ENCODE results near the gene MTCH1.
A peak's percentile ranks its signal among the peaks of the same experiment; 100 is the strongest.

The MTCH1 gene, protein sequence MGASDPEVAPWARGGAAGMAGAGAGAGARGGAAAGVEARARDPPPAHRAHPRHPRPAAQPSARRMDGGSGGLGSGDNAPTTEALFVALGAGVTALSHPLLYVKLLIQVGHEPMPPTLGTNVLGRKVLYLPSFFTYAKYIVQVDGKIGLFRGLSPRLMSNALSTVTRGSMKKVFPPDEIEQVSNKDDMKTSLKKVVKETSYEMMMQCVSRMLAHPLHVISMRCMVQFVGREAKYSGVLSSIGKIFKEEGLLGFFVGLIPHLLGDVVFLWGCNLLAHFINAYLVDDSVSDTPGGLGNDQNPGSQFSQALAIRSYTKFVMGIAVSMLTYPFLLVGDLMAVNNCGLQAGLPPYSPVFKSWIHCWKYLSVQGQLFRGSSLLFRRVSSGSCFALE

DNA sequence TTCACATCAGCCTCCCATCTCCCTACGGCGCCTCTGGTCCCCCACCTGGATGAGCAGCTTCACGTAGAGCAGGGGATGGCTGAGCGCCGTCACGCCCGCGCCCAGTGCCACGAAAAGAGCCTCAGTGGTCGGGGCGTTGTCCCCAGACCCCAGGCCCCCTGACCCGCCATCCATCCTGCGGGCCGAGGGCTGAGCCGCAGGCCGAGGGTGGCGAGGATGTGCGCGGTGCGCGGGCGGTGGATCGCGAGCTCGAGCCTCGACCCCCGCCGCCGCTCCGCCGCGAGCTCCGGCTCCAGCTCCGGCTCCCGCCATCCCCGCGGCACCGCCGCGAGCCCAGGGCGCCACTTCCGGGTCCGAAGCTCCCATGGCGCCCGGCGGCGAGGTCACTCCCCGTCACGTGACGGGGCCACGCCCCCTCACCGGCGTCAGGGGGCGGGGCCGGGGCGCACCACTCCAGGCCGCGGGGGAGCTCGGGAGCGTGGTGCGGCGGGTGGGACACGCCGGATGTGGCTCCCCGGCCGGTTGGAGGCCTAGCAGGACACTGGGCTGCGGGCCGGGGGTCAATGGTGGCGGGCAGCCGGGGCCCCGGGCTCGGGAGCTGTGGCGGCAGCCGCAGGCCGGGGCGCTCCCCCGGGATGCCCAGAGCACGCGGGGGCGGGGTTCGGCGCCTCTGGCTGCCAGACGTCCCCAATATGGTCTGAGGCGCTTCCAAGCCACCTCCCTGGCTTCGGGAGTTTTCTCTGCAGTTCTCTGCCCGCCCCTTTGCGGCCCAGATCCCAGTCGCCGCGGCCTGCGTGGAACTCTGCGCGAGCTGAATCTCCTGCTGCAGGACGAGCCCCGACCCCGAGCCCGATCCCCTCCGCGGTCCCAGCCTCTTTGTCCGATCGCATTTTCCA is at the start of gene MTCH1:
MTCH1 (minus strand) TSS at position 389 of the 896 bp plus-strand sequence; CDS start at position 366, 23 bp downstream.
- H3K9me3 ChIP-seq (ENCODE audit: control insufficient read depth in 2 of 2, low read length in 2 of 2), result no peaks in the 10 kb centered on the region
- H3K4me1 ChIP-seq (ENCODE audit: control insufficient read depth in 2 of 2, insufficient read depth in 2 of 2, low read length in 2 of 2), result peaks cover 19 to 24% of the 10 kb centered on the region in 2 donors
- H3K36me3 ChIP-seq (ENCODE audit: control insufficient read depth in 2 of 2, insufficient read depth in 2 of 2, low read length in 2 of 2), result peaks cover 2 to 5% of the 10 kb centered on the region in 2 donors
- H3K4me3 ChIP-seq (ENCODE audit: low read length in 2 of 2), result peak within 1 kb of the TSS; percentile 92 to 96
- H3K27ac ChIP-seq (ENCODE audit: low read depth in 2 of 2, low read length in 2 of 2), result peak within 1 kb of the TSS; percentile 90 to 92
- H3K9ac ChIP-seq (ENCODE audit: low read depth in 1 of 2, low read length in 2 of 2), result peak within 1 kb of the TSS; percentile 89 to 99
- no peaks in the 10 kb centered on the region for H3K27me3 ChIP-seq (ENCODE audit: control insufficient read depth in 2 of 2, insufficient read depth in 2 of 2, low read length in 2 of 2)

DNA sequence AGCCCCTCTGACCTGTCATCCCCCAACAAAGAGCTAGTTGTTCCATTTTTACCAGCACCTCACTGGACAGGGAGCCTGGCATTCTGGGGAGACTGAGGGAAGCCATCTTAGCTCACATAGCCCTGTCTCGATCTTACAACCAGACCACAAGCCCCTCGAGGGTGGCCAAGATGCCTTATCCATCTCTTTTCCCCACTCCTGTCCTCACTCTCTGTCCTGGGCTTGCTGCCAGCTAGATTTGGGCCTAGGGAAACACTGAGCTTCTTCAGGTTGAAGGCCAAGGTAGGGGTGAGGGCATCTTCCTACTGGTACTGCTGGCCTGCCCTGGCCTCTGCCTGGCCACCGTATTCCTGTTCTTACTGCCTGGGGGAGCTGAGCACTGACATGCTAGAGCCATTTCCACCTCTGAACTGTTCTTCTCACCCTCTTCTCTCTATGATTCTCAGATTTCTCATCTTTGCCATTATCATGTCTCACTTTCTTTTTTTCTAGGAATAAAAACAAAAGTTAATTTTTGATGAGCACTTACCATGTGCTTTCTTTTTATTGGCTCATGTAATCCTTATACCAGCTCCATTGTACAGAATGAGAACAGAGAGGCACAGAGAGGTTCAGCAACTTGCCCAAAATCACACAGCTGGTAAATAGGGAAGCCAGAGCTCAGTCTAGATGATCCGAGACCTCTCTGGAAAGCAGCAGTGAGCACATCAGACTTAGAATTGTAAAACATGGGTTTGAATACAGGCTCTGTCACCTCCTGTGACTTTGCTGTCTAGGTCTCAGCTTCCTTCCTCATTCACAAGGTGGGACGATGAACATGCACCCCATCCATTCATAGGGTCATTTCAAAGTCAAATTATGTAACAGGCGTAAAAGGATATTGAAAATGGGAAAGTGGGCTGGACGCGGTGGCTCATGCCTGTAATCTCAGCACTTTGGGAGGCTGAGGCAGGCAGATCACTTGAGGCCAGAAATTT is 48.1 kb upstream of the MTCH1 start:
- H3K27me3 ChIP-seq (ENCODE audit: control insufficient read depth in 2 of 2, insufficient read depth in 2 of 2, low read length in 2 of 2), result no peaks in the 10 kb centered on the region
- no peaks in the 10 kb centered on the region for H3K36me3 ChIP-seq (ENCODE audit: control insufficient read depth in 2 of 2, insufficient read depth in 2 of 2, low read length in 2 of 2)
- peaks cover 0 to 3% of the 10 kb centered on the region in 2 donors for H3K9me3 ChIP-seq (ENCODE audit: control insufficient read depth in 2 of 2, low read length in 2 of 2)
- no peak overlapping the region for H3K9ac ChIP-seq (ENCODE audit: low read depth in 1 of 2, low read length in 2 of 2)
- H3K4me1 ChIP-seq (ENCODE audit: control insufficient read depth in 2 of 2, insufficient read depth in 2 of 2, low read length in 2 of 2), result no peaks in the 10 kb centered on the region
- no peak overlapping the region for H3K27ac ChIP-seq (ENCODE audit: low read depth in 2 of 2, low read length in 2 of 2)
- H3K4me3 ChIP-seq (ENCODE audit: low read length in 2 of 2), result no peak overlapping the region

DNA sequence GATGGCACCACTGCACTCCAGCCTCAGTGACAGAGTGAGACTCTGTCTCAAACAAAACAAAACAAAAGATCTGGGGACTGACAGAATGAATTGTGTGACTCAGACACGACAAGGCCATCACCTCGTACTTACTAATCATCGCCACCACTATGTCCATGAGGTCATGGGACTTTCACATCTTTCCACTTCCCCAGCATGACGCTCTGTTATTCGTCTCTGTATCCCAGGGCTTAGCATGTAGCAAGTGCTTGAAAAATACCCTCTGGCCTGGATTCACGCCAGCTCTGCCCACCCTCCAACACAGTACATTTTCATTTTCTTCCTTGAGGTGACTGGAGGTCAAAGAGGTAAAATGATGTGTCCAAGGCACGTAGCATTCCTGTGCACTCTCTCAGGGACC is 47.3 kb upstream of the MTCH1 start:
- Histone ChIP-seq H3K9ac (ENCODE audit: low read depth in 1 of 2, low read length in 2 of 2) (no peak overlapping the region), H3K27me3 (ENCODE audit: control insufficient read depth in 2 of 2, insufficient read depth in 2 of 2, low read length in 2 of 2) (no peaks in the 10 kb centered on the region), H3K27ac (ENCODE audit: low read depth in 2 of 2, low read length in 2 of 2) (no peak overlapping the region), H3K9me3 (ENCODE audit: control insufficient read depth in 2 of 2, low read length in 2 of 2) (peaks cover 0 to 3% of the 10 kb centered on the region in 2 donors), H3K4me3 (ENCODE audit: low read length in 2 of 2) (no peak overlapping the region), H3K36me3 (ENCODE audit: control insufficient read depth in 2 of 2, insufficient read depth in 2 of 2, low read length in 2 of 2) (no peaks in the 10 kb centered on the region), H3K4me1 (ENCODE audit: control insufficient read depth in 2 of 2, insufficient read depth in 2 of 2, low read length in 2 of 2) (no peaks in the 10 kb centered on the region)

DNA sequence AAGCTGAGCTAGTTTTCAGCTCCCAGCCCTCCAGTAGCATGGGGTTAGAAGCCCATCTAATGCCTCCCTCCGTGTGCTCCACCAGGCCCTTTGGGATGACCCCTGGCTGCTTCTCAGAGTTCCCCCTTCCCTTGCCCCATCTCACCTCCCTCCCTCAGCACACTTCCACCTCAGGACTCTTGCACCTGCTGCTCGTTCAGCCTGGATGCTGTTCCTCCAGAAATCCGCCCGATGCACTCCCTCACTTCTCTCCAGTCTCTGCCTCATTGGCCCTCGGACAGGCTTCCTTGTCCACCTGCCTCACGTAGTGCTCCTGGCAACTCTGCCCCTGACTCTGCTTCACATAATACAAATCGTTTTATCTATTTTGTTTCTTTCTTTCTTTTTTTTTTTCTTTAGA is 46.2 kb upstream of the MTCH1 start:
- Histone ChIP-seq H3K4me3 (ENCODE audit: low read length in 2 of 2) (no peak overlapping the region), H3K27me3 (ENCODE audit: control insufficient read depth in 2 of 2, insufficient read depth in 2 of 2, low read length in 2 of 2) (no peaks in the 10 kb centered on the region)

GRCh38 chr6:37030599-37030998 is 44.6 kb upstream of the MTCH1 start:
- no peaks in the 10 kb centered on the region for H3K4me1 ChIP-seq (ENCODE audit: control insufficient read depth in 2 of 2, insufficient read depth in 2 of 2, low read length in 2 of 2)
- no peak overlapping the region for H3K9ac ChIP-seq (ENCODE audit: low read depth in 1 of 2, low read length in 2 of 2)
- peaks cover 0 to 3% of the 10 kb centered on the region in 2 donors for H3K9me3 ChIP-seq (ENCODE audit: control insufficient read depth in 2 of 2, low read length in 2 of 2)
- no peak overlapping the region for H3K4me3 ChIP-seq (ENCODE audit: low read length in 2 of 2)
- H3K27me3 ChIP-seq (ENCODE audit: control insufficient read depth in 2 of 2, insufficient read depth in 2 of 2, low read length in 2 of 2), result no peaks in the 10 kb centered on the region
- H3K27ac ChIP-seq (ENCODE audit: low read depth in 2 of 2, low read length in 2 of 2), result no peak overlapping the region
- H3K36me3 ChIP-seq (ENCODE audit: control insufficient read depth in 2 of 2, insufficient read depth in 2 of 2, low read length in 2 of 2), result no peaks in the 10 kb centered on the region

More for the DNA sequence above, 46.2 kb upstream of the MTCH1 start:
- Histone ChIP-seq H3K9ac (ENCODE audit: low read depth in 1 of 2, low read length in 2 of 2) (no peak overlapping the region), H3K9me3 (ENCODE audit: control insufficient read depth in 2 of 2, low read length in 2 of 2) (peaks cover 0 to 3% of the 10 kb centered on the region in 2 donors), H3K4me1 (ENCODE audit: control insufficient read depth in 2 of 2, insufficient read depth in 2 of 2, low read length in 2 of 2) (no peaks in the 10 kb centered on the region), H3K36me3 (ENCODE audit: control insufficient read depth in 2 of 2, insufficient read depth in 2 of 2, low read length in 2 of 2) (no peaks in the 10 kb centered on the region), H3K27ac (ENCODE audit: low read depth in 2 of 2, low read length in 2 of 2) (no peak overlapping the region)

- no peaks in the 10 kb centered on the region for H3K36me3 ChIP-seq (ENCODE audit: control insufficient read depth in 2 of 2, insufficient read depth in 2 of 2, low read length in 2 of 2)
- H3K4me1 ChIP-seq (ENCODE audit: control insufficient read depth in 2 of 2, insufficient read depth in 2 of 2, low read length in 2 of 2), result no peaks in the 10 kb centered on the region
- no peak overlapping the region for H3K27ac ChIP-seq (ENCODE audit: low read depth in 2 of 2, low read length in 2 of 2)
- no peak overlapping the region for H3K9ac ChIP-seq (ENCODE audit: low read depth in 1 of 2, low read length in 2 of 2)
- H3K27me3 ChIP-seq (ENCODE audit: control insufficient read depth in 2 of 2, insufficient read depth in 2 of 2, low read length in 2 of 2), result no peaks in the 10 kb centered on the region
- H3K9me3 ChIP-seq (ENCODE audit: control insufficient read depth in 2 of 2, low read length in 2 of 2), result peaks cover 0 to 3% of the 10 kb centered on the region in 2 donors
- no peak overlapping the region for H3K4me3 ChIP-seq (ENCODE audit: low read length in 2 of 2)
These were observed 43.4 kb upstream of the MTCH1 start for GRCh38 chr6:37029249-37029971.

GRCh38 chr6:37027811-37028469 is 41.9 kb upstream of the MTCH1 start:
- H3K9me3 ChIP-seq (ENCODE audit: control insufficient read depth in 2 of 2, low read length in 2 of 2), result peaks cover 0 to 3% of the 10 kb centered on the region in 2 donors
- no peak overlapping the region for H3K27ac ChIP-seq (ENCODE audit: low read depth in 2 of 2, low read length in 2 of 2)
- H3K27me3 ChIP-seq (ENCODE audit: control insufficient read depth in 2 of 2, insufficient read depth in 2 of 2, low read length in 2 of 2), result no peaks in the 10 kb centered on the region
- no peak overlapping the region for H3K9ac ChIP-seq (ENCODE audit: low read depth in 1 of 2, low read length in 2 of 2)
- no peak overlapping the region for H3K4me3 ChIP-seq (ENCODE audit: low read length in 2 of 2)
- H3K4me1 ChIP-seq (ENCODE audit: control insufficient read depth in 2 of 2, insufficient read depth in 2 of 2, low read length in 2 of 2), result no peaks in the 10 kb centered on the region
- H3K36me3 ChIP-seq (ENCODE audit: control insufficient read depth in 2 of 2, insufficient read depth in 2 of 2, low read length in 2 of 2), result no peaks in the 10 kb centered on the region

DNA sequence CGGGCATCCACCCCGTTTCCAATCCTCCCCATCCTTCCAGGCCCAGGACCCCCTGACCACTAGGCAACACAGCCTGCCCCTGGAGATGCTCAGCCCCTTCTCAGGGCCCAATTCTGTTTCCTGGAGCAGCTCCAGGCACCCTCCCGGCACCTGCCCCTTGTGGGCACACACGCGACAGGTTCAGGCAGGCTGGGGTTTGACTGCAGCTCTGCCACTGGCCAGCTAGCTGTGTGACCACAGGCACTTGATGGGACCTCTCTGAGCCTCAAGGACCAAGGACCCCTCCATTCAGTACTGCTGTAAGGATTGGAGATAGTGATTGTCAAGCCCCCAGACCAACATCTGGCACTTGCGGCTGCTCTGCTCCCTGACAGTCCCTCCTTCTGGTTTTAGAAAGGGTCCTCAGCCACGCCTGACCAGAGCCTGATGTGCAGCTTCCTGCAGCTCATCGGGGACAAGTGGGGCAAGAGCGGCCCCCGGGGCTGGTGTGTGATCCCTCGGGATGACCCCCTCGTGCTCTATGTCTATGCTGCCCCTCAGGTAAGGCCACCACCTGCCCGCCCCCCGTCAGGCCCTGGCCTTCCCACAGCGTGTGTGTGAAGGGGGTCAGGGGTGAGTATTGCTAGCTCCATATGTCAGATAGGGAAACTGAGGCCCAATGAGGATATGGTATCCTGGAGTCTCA is 41.2 kb upstream of the MTCH1 start:
- H3K27ac ChIP-seq (ENCODE audit: low read depth in 2 of 2, low read length in 2 of 2), result no peak overlapping the region
- H3K9me3 ChIP-seq (ENCODE audit: control insufficient read depth in 2 of 2, low read length in 2 of 2), result peaks cover 0 to 3% of the 10 kb centered on the region in 2 donors
- H3K4me3 ChIP-seq (ENCODE audit: low read length in 2 of 2), result no peak overlapping the region
- no peak overlapping the region for H3K9ac ChIP-seq (ENCODE audit: low read depth in 1 of 2, low read length in 2 of 2)
- H3K4me1 ChIP-seq (ENCODE audit: control insufficient read depth in 2 of 2, insufficient read depth in 2 of 2, low read length in 2 of 2), result no peaks in the 10 kb centered on the region
- no peaks in the 10 kb centered on the region for H3K27me3 ChIP-seq (ENCODE audit: control insufficient read depth in 2 of 2, insufficient read depth in 2 of 2, low read length in 2 of 2)
- no peaks in the 10 kb centered on the region for H3K36me3 ChIP-seq (ENCODE audit: control insufficient read depth in 2 of 2, insufficient read depth in 2 of 2, low read length in 2 of 2)

Data from mucosa of rectum (tissue), 2 donors.